Measurements from ENCODE around the gene PKN1. TPM values are rescaled to one million over a fixed set of nuclear protein-coding genes. Genes with fewer than 3 reads are reported as not detected.

The PKN1 gene
- polyA plus RNA-seq, 1 donor (not counting 4 experiments of a cell fraction or from before 2014, with no cell fraction given), result 0.62 TPM

- Histone ChIP-seq H3K36me3 (ENCODE audit: control insufficient read depth in 2 of 2, extremely low read depth in 1 of 2, insufficient read depth in 2 of 2, low read length in 2 of 2) (peaks cover 24 to 35% of the 10 kb centered on the region in 2 experiments), H3K27me3 (ENCODE audit: control insufficient read depth, extremely low read depth, insufficient read depth, low read length) (no peaks in the 10 kb centered on the region), H3K4me1 (ENCODE audit: control insufficient read depth, extremely low read depth, insufficient read depth, low read length) (peaks cover 35% of the 10 kb centered on the region), H3K4me3 (ENCODE audit: control insufficient read depth in 2 of 3, extremely low read depth in 1 of 3, insufficient read depth in 2 of 3, low read depth in 1 of 3, low read length in 3 of 3) (peak within 1 kb of the TSS; percentile 83 to 99 (median 90)), H3K9me3 (ENCODE audit: control insufficient read depth, low read depth, low read length) (no peaks in the 10 kb centered on the region), H3K9ac (ENCODE audit: control insufficient read depth, extremely low read depth, insufficient read depth, low read length) (peak within 1 kb of the TSS; percentile 99), H3K4me2 (ENCODE audit: control insufficient read depth, extremely low read depth, insufficient read depth, low read depth, low read length) (peak within 1 kb of the TSS; percentile 94), H3K9me1 (ENCODE audit: control insufficient read depth, extremely low read depth, insufficient read depth, low read length) (peaks cover 4% of the 10 kb centered on the region), H2AFZ (ENCODE audit: control insufficient read depth, low read length) (peak within 1 kb of the TSS; percentile 2), H4K20me1 (ENCODE audit: control insufficient read depth, extremely low read depth, insufficient read depth, low read length) (peaks cover 24% of the 10 kb centered on the region), H3K27ac (ENCODE audit: control insufficient read depth, insufficient read depth, low read length) (peak within 1 kb of the TSS; percentile 97), H3K79me2 (ENCODE audit: control insufficient read depth, insufficient read depth, low read length) (peaks cover 31% of the 10 kb centered on the region)
- dilution Hi-C loops (cut with MboI; ENCODE audit: extremely low pct_ligation_motif_present, low sequenced_read_pairs), result no loop called here
- TF ChIP-seq EZH2 (IDR thresholded peaks at IDR 0.05; ENCODE audit: low read length) (no peak), CTCF (optimal IDR thresholded peaks at IDR 0.05 in 1 of 3, IDR thresholded peaks at IDR 0.05 in 1 of 3, conservative IDR thresholded peaks at IDR 0.05 in 1 of 3; ENCODE audit: extremely low read depth in 1 of 3, insufficient read depth in 2 of 3, low read length in 3 of 3) (no peak)
- FAIRE-seq (no peak), DNase-seq (ENCODE audit: low read depth, low spot score) (peak; percentile 69)
Measured at GRCh38 chr19:14517840-14518505, 84.9 kb downstream of the PKN1 start, which contains the start of gene DNAJB1. TSS of gene DNAJB1 (minus strand) at chr19:14518397. CDS start at chr19:14518349, 48 bp downstream.

DNA sequence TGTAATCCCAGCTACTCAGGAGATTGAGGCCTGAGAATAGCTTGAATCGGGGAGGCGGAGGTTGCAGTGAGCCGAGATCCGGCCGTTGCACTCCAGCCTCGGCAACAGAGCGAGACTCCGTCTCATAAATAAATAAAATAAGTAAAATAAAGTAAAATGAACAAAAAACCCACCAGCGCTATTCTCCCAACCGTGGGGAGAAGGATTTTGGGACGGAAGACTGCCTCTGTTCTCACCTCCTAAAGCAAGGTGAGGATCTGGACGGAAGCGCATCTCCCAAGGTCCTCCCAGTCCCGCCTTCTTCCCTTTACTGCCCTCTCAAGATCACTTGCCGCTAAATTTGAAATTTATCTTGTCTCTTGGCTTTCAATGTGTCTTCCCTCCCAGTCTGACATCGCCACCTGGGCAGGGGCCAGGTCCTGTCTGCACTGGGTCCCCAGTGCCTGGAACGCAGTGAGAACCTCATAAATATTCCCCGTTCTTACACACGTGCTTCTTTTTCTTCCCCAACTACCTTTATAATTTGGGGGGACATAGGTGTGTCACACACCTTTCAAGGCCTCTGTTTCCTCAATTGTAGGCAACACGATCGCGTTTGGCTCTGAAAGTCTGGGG lies 86.2 kb downstream of the PKN1 start:
- dilution Hi-C loops (cut with MboI; ENCODE audit: extremely low pct_ligation_motif_present, low sequenced_read_pairs), result no loop called here
- Histone ChIP-seq H3K36me3 (ENCODE audit: control insufficient read depth in 2 of 2, extremely low read depth in 1 of 2, insufficient read depth in 2 of 2, low read length in 2 of 2) (peaks cover 23 to 28% of the 10 kb centered on the region in 2 experiments), H3K9ac (ENCODE audit: control insufficient read depth, extremely low read depth, insufficient read depth, low read length) (peak overlapping the region; percentile 76), H3K79me2 (ENCODE audit: control insufficient read depth, insufficient read depth, low read length) (peaks cover 31% of the 10 kb centered on the region), H3K9me3 (ENCODE audit: control insufficient read depth, low read depth, low read length) (no peaks in the 10 kb centered on the region), H2AFZ (ENCODE audit: control insufficient read depth, low read length) (peak overlapping the region; percentile 5), H3K9me1 (ENCODE audit: control insufficient read depth, extremely low read depth, insufficient read depth, low read length) (peaks cover 4% of the 10 kb centered on the region), H3K4me3 (ENCODE audit: control insufficient read depth in 2 of 3, extremely low read depth in 1 of 3, insufficient read depth in 2 of 3, low read depth in 1 of 3, low read length in 3 of 3) (peak overlapping the region in 1 of 3 experiments; percentile 31), H3K4me2 (ENCODE audit: control insufficient read depth, extremely low read depth, insufficient read depth, low read depth, low read length) (peak overlapping the region; percentile 66), H3K4me1 (ENCODE audit: control insufficient read depth, extremely low read depth, insufficient read depth, low read length) (peaks cover 35% of the 10 kb centered on the region), H3K27ac (ENCODE audit: control insufficient read depth, insufficient read depth, low read length) (peak overlapping the region; percentile 97), H3K27me3 (ENCODE audit: control insufficient read depth, extremely low read depth, insufficient read depth, low read length) (no peaks in the 10 kb centered on the region), H4K20me1 (ENCODE audit: control insufficient read depth, extremely low read depth, insufficient read depth, low read length) (peaks cover 24% of the 10 kb centered on the region)
- DNase-seq (ENCODE audit: low read depth, low spot score) (no peak), FAIRE-seq (no peak)
- TF ChIP-seq EZH2 (IDR thresholded peaks at IDR 0.05; ENCODE audit: low read length) (no peak), CTCF (optimal IDR thresholded peaks at IDR 0.05 in 1 of 3, IDR thresholded peaks at IDR 0.05 in 1 of 3, conservative IDR thresholded peaks at IDR 0.05 in 1 of 3; ENCODE audit: extremely low read depth in 1 of 3, insufficient read depth in 2 of 3, low read length in 3 of 3) (no peak)
